Measurements from ENCODE around the gene ASPDH. TPM values are rescaled to one million over a fixed set of nuclear protein-coding genes. Genes with fewer than 3 reads are reported as not detected.

The ASPDH gene
- total RNA-seq, 1 experiment from 2014 or later: not detected

DNA sequence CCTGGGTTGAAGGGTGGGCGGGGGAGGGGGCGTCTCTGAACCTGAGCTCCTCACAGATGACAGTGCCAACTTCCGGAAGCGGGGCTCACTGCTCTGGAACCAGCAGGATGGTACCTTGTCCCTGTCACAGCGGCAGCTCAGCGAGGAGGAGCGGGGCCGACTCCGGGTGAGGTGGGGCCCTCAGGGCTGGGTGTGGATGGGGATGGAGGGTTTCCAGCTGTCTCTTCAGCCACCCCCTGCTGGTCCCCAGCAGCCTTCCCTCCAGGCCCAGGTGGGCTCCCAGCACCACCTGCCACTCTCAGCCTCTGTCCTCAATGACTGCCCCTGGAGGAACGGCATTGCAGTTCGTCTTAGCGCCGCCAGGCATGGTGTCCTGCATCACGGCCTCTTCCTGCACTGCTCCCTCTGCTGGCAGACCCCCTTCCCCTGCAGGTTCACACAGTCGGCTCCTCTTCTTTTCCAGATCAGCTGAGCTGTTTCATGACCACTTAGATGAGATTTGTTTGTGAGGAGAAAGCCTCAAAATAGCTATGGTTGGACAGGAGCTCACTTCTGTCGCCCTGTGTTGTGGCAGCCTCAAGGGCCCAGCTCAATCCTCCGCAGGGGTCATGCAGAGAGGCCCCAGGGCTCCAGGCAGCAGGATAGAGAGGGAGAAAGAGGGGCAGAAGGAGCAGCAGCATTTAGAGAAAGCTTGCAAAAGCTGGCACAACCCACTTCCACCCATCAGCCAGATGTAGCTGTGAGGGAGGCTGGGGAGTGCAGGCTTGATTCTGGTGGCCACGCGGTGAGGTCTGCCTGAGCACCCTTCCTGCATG is 34.6 kb downstream of the ASPDH start:
- no CpG with 5 or more reads among the region's 19 CpGs for WGBS (ENCODE audit: extremely low coverage, insufficient read length, low lambda C conversion rate)
- Histone ChIP-seq H3T11ph (ENCODE audit: low read length) (no peak overlapping the region), H3K4ac (ENCODE audit: low read depth, low read length) (no peak overlapping the region), H3K14ac (ENCODE audit: insufficient read depth, low read length) (no peak overlapping the region), H2AFZ (ENCODE audit: low read length) (no peak overlapping the region), H3K23ac (ENCODE audit: insufficient read length, low read depth, low read length) (no peak overlapping the region), H2BK20ac (ENCODE audit: low read depth, low read length, poor library complexity, severe bottlenecking) (no peak overlapping the region), H2BK12ac (ENCODE audit: insufficient read length, low read depth, low read length) (no peak overlapping the region), H3K4me1 (ENCODE audit: insufficient read depth, low read length) (peaks cover 4% of the 10 kb centered on the region; the same call in 1 of the 2 replicates), H3K56ac (ENCODE audit: insufficient read length, low read depth, low read length) (no peak overlapping the region), H3K9me3 (ENCODE audit: control insufficient read depth, low read depth, low read length) (peaks cover 7% of the 10 kb centered on the region), H3K18ac (ENCODE audit: insufficient read length, low read depth, low read length) (no peak overlapping the region), H4K5ac (ENCODE audit: insufficient read length, low read depth, low read length) (no peak overlapping the region), H2BK15ac (ENCODE audit: low read depth, low read length) (no peak overlapping the region), H3K27me3 (ENCODE audit: insufficient read depth, low read length) (no peaks in the 10 kb centered on the region), H2AK5ac (ENCODE audit: insufficient read length, low read length) (no peak overlapping the region), H2BK120ac (ENCODE audit: low read depth, low read length, poor library complexity, severe bottlenecking) (no peak overlapping the region), H3K79me1 (ENCODE audit: insufficient read depth, low read depth, low read length, poor library complexity, severe bottlenecking) (peaks cover 9% of the 10 kb centered on the region), H4K8ac (replicated peaks; ENCODE audit: insufficient read length, low read depth, low read length) (no peak overlapping the region), H3K4me2 (ENCODE audit: insufficient read depth, insufficient read length, low read length) (no peak overlapping the region), H2BK5ac (ENCODE audit: insufficient read length, low read length) (no peak overlapping the region), H3K9ac (ENCODE audit: extremely low read depth, insufficient read length, low read length) (no peak overlapping the region), H3K79me2 (ENCODE audit: insufficient read depth, low read length) (peaks cover 5% of the 10 kb centered on the region; the same call in 1 of the 2 replicates), H3K23me2 (ENCODE audit: insufficient read length, low read depth, low read length, poor library complexity, severe bottlenecking) (no peaks in the 10 kb centered on the region), H4K91ac (ENCODE audit: insufficient read length, low read depth, low read length) (no peak overlapping the region), H4K20me1 (ENCODE audit: control insufficient read depth, insufficient read depth, insufficient read length) (no peaks in the 10 kb centered on the region), H3K27ac (ENCODE audit: insufficient read length, low read depth, low read length) (no peak overlapping the region)
- H3K4me1 Mint-ChIP-seq: peaks cover 8 to 21% of the 10 kb centered on the region in 2 experiments
- TF ChIP-seq, protein P1, sequence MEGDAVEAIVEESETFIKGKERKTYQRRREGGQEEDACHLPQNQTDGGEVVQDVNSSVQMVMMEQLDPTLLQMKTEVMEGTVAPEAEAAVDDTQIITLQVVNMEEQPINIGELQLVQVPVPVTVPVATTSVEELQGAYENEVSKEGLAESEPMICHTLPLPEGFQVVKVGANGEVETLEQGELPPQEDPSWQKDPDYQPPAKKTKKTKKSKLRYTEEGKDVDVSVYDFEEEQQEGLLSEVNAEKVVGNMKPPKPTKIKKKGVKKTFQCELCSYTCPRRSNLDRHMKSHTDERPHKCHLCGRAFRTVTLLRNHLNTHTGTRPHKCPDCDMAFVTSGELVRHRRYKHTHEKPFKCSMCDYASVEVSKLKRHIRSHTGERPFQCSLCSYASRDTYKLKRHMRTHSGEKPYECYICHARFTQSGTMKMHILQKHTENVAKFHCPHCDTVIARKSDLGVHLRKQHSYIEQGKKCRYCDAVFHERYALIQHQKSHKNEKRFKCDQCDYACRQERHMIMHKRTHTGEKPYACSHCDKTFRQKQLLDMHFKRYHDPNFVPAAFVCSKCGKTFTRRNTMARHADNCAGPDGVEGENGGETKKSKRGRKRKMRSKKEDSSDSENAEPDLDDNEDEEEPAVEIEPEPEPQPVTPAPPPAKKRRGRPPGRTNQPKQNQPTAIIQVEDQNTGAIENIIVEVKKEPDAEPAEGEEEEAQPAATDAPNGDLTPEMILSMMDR (conservative IDR thresholded peaks at IDR 0.05): peak; percentile 90
- DNase-seq: peak; percentile 83
- H3K36me3 Mint-ChIP-seq (ENCODE audit: insufficient read depth in 1 of 3, low read depth in 3 of 3): peaks cover 44 to 53% (median 50%) of the 10 kb centered on the region in 3 experiments
- H3K4me3 Mint-ChIP-seq: peak overlapping the region in 1 of 2 experiments; percentile 34; a peak in 1 of 5 replicates
- peaks cover 10 to 21% of the 10 kb centered on the region in 2 experiments for H3K9me3 Mint-ChIP-seq
- H3K27me3 Mint-ChIP-seq (ENCODE audit: low read depth): peaks cover 4% of the 10 kb centered on the region; the same call in 1 of the 2 replicates
- peak overlapping the region in 2 of 3 experiments; percentile 74 to 94; a peak in 2 of 7 replicates for H3K27ac Mint-ChIP-seq
